Endodermal cell (in vitro differentiated cells): ENCODE measurements around the gene ERG. TPM values are rescaled to one million over a fixed set of nuclear protein-coding genes. Genes with fewer than 3 reads are reported as not detected.

Experiments
- DNase-seq: peaks from one replicate; pipeline ENCODE4 v3.0.0-alpha.2; 2017
- H3K27ac ChIP-seq: 2 replicates; pipeline ENCODE4 v1.5.1; 2013; ENCODE audit warnings: mild to moderate bottlenecking, low read depth, low read length, moderate library complexity
- H3K27me3 ChIP-seq: 2 replicates; pipeline ENCODE4 v1.6.1; 2013; ENCODE audit warnings: mild to moderate bottlenecking, low read length, moderate library complexity; ENCODE audit not compliant: insufficient read depth, control insufficient read depth, poor library complexity, severe bottlenecking
- H3K36me3 ChIP-seq: 2 replicates; pipeline ENCODE4 v1.7.0; 2013; ENCODE audit warnings: mild to moderate bottlenecking, low read length, moderate library complexity; ENCODE audit not compliant: control insufficient read depth, insufficient read depth
- H3K4me1 ChIP-seq: one replicate; pipeline ENCODE4 v1.7.0; 2013; ENCODE audit warnings: low read length; ENCODE audit not compliant: control insufficient read depth, insufficient read depth
- H3K4me3 ChIP-seq: 2 replicates; pipeline ENCODE4 v1.5.1; 2013; ENCODE audit warnings: mild to moderate bottlenecking, low read length, moderate library complexity
- H3K9ac ChIP-seq: 2 replicates; pipeline ENCODE4 v1.6.1; 2013; ENCODE audit warnings: mild to moderate bottlenecking, low read length, moderate library complexity; ENCODE audit not compliant: poor library complexity, severe bottlenecking; ENCODE audit errors: extremely low read depth
- H3K9me3 ChIP-seq: 2 replicates; pipeline ENCODE4 v1.6.1; 2013; ENCODE audit warnings: mild to moderate bottlenecking, low read length, moderate library complexity; ENCODE audit not compliant: control insufficient read depth
- H3K27ac Mint-ChIP-seq: 2 replicates; pipeline ENCODE4 v1.8.0; 2020; ENCODE audit warnings: mixed read lengths
- H3K27me3 Mint-ChIP-seq: 2 replicates; pipeline ENCODE4 v1.8.0; 2021; ENCODE audit warnings: mild to moderate bottlenecking, mixed read lengths; ENCODE audit not compliant: insufficient read depth
- H3K36me3 Mint-ChIP-seq: 2 replicates; pipeline ENCODE4 v1.8.0; 2020; ENCODE audit warnings: low read depth, mixed read lengths
- H3K4me1 Mint-ChIP-seq: 2 replicates; pipeline ENCODE4 v1.8.0; 2020; ENCODE audit warnings: mixed read lengths
- H3K4me3 Mint-ChIP-seq: 2 replicates; pipeline ENCODE4 v1.8.0; 2020; ENCODE audit warnings: mild to moderate bottlenecking, moderate library complexity, mixed read lengths
- H3K9me3 Mint-ChIP-seq: 2 replicates; pipeline ENCODE4 v1.8.0; 2020; ENCODE audit warnings: mild to moderate bottlenecking, mixed read lengths
- WGBS, 2 experiments: methylation state at CpG; one replicate each; pipeline versions ENCODE4 v1.1.5 to v1.1.7; 2013; ENCODE audit warnings: missing lambda C conversion rate in 2 of 2, mixed read lengths in 1 of 2; ENCODE audit not compliant: insufficient coverage in 1 of 2, insufficient read length in 1 of 2; 5-methylcytosine and 5-hydroxymethylcytosine counted together
- total RNA-seq, 2 donors: library from RNA; stranded (reverse); fragmentation: NEBNext Ultra II Directional in 1 of 2; extraction: Animal tissue kit (Norgen Biotek cat#: 25700) in 1 of 2; gene quantifications; 2 replicates in 1 of 2; 3 replicates in 1 of 2; pipeline ENCODE4 v1.2.1, GENCODE V29; 2021
- TF ChIP-seq, protein P1 (sequence below): fragments of 200-600 bp; sonication (generic); conservative IDR thresholded peaks from 2 replicates; pipeline ENCODE4 v1.5.0; 2021; ENCODE audit warnings: antibody characterized with exemption, mild to moderate bottlenecking

ERG gene
- total RNA-seq, 2 donors from 2014 or later: not detected

DNA sequence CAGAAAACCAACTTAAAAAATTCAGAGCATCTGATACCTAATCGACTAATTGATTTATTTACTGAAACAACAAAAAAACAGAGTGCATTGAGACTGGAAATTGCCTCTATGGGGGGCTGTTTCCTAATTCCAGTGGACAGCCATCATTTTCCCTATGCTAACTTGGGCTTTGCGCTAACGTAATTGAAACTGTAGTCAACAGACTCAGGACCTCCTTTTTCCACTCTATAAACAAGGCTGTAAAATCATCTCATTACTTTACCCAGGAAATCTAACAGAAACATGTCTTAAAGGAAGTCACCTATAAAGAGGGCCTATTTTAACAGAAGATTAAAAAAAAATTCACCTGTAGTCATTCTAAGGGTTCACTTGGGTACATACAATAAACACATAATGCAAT lies 2.1 kb downstream of the ERG start:
- TF ChIP-seq, protein P1, sequence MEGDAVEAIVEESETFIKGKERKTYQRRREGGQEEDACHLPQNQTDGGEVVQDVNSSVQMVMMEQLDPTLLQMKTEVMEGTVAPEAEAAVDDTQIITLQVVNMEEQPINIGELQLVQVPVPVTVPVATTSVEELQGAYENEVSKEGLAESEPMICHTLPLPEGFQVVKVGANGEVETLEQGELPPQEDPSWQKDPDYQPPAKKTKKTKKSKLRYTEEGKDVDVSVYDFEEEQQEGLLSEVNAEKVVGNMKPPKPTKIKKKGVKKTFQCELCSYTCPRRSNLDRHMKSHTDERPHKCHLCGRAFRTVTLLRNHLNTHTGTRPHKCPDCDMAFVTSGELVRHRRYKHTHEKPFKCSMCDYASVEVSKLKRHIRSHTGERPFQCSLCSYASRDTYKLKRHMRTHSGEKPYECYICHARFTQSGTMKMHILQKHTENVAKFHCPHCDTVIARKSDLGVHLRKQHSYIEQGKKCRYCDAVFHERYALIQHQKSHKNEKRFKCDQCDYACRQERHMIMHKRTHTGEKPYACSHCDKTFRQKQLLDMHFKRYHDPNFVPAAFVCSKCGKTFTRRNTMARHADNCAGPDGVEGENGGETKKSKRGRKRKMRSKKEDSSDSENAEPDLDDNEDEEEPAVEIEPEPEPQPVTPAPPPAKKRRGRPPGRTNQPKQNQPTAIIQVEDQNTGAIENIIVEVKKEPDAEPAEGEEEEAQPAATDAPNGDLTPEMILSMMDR: no peak
- WGBS, 2 experiments: 93% methylated on average over 2 to 3 of the region's 3 CpGs
- Mint-ChIP-seq H3K27me3 (no peaks in the 10 kb centered on the region), H3K27ac (no peak overlapping the region), H3K4me1 (no peaks in the 10 kb centered on the region), H3K4me3 (no peak overlapping the region), H3K36me3 (no peaks in the 10 kb centered on the region), H3K9me3 (no peaks in the 10 kb centered on the region)
- Histone ChIP-seq H3K27ac (no peak overlapping the region), H3K9ac (no peak overlapping the region), H3K27me3 (no peaks in the 10 kb centered on the region), H3K4me3 (no peak overlapping the region), H3K36me3 (no peaks in the 10 kb centered on the region), H3K9me3 (no peaks in the 10 kb centered on the region), H3K4me1 (no peaks in the 10 kb centered on the region)
- no peak for DNase-seq

DNA sequence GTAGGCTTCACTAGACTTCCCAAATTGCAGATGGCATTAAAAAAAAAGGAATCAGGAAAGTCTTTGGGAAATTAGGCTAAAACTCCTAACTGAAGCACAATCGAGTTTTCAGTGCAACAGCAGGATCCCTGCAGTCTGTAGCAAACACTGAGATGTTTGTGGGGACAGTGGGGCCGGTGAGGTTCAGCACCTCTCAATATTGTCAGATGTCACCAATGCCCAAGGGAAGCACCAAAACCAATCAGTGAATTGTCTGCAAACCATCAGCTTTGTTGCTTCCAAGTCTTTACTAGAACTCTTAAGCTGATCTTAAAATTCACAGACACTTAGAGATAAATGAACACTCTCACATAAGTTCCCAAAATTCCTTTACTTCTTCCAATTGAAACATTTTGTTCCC lies 2.6 kb downstream of the ERG start:
- Mint-ChIP-seq H3K27me3 (no peaks in the 10 kb centered on the region), H3K9me3 (no peaks in the 10 kb centered on the region)
- H3K9ac ChIP-seq: no peak overlapping the region

GRCh38 chr21:38495242-38495641 lies 3.0 kb downstream of the ERG start:
- H3K4me1 ChIP-seq: no peaks in the 10 kb centered on the region
- no peak overlapping the region for H3K27ac ChIP-seq
- H3K4me3 Mint-ChIP-seq: no peak overlapping the region
- no peaks in the 10 kb centered on the region for H3K9me3 Mint-ChIP-seq
- no peaks in the 10 kb centered on the region for H3K36me3 Mint-ChIP-seq
- H3K36me3 ChIP-seq: no peaks in the 10 kb centered on the region
- H3K27ac Mint-ChIP-seq: no peak overlapping the region
- H3K27me3 ChIP-seq: no peaks in the 10 kb centered on the region
- H3K4me3 ChIP-seq: no peak overlapping the region
- TF ChIP-seq, protein P1: no peak
- no peak for DNase-seq
- H3K27me3 Mint-ChIP-seq: no peaks in the 10 kb centered on the region
- H3K4me1 Mint-ChIP-seq: no peaks in the 10 kb centered on the region
- no peaks in the 10 kb centered on the region for H3K9me3 ChIP-seq
- WGBS, 2 experiments: 67 to 88% methylated on average over 1 to 5 of the region's 5 CpGs
- no peak overlapping the region for H3K9ac ChIP-seq

More for the DNA sequence above, 2.6 kb downstream of the ERG start:
- no peaks in the 10 kb centered on the region for H3K27me3 ChIP-seq
- no peaks in the 10 kb centered on the region for H3K4me1 ChIP-seq
- TF ChIP-seq, protein P1: no peak
- H3K27ac ChIP-seq: no peak overlapping the region
- Mint-ChIP-seq H3K4me1 (no peaks in the 10 kb centered on the region), H3K36me3 (no peaks in the 10 kb centered on the region), H3K4me3 (no peak overlapping the region), H3K27ac (no peak overlapping the region)
- no peaks in the 10 kb centered on the region for H3K36me3 ChIP-seq
- DNase-seq: no peak
- H3K4me3 ChIP-seq: no peak overlapping the region
- no peaks in the 10 kb centered on the region for H3K9me3 ChIP-seq
- 86 to 91% methylated on average over 1 to 2 of the region's 2 CpGs for WGBS, 2 experiments
